HepG2 (cell line): ENCODE data around the gene PSMG4. TPM values are rescaled to one million over a fixed set of nuclear protein-coding genes. Genes with fewer than 3 reads are reported as not detected.

Experiments used
- ATAC-seq: fragments of 200-7000 bp; cut with Tn5 transposase; 3 replicates; pipeline ENCODE4 v1.9.1; 2020; ENCODE audit warnings: mild to moderate bottlenecking, moderate library complexity
- BruUV-seq: library from RNA; stranded (reverse); fragments of 400-500 nt; replicated peaks from 2 replicates; lab custom pipeline; 2021; lab: Mats Ljungman, UMichigan
- CTCF ChIA-PET: fragments of 300-600 bp; formaldehyde crosslinking; extraction: SDS; loops from one replicate; lab custom pipeline; 2021; ENCODE audit warnings: low total read pairs, inconsistent platforms, low intra/inter-chr PET ratio; lab: Yijun Ruan, JAX
- POLR2A ChIA-PET: fragments of 350-600 bp; sonication (Branson Sonifier 250); formaldehyde crosslinking; loops from one replicate; lab custom pipeline; 2020; ENCODE audit warnings: antibody characterized with exemption, inconsistent platforms; lab: Yijun Ruan, JAX
- DNase-seq: peaks from one replicate; pipeline ENCODE4 v3.0.0-alpha.2; 2015; ENCODE audit warnings: low spot score
- FAIRE-seq: peaks from 3 replicates; lab custom pipeline; 2011; peaks lifted over from hg19 to GRCh38; lab: Jason Lieb, UNC
- H2AFZ ChIP-seq: one replicate; pipeline ENCODE4 v1.6.1; 2011; ENCODE audit warnings: low read length, inconsistent platforms
- H3K27ac ChIP-seq: fragments of 300-600 bp; 3 replicates; pipeline ENCODE4 v1.8.0; 2011; ENCODE audit warnings: mixed run types, mild to moderate bottlenecking, mixed read lengths, low read length, inconsistent platforms; ENCODE audit not compliant: insufficient read depth; ENCODE audit errors: extremely low read length
- H3K27me3 ChIP-seq, 2 experiments: fragments of 200-600 bp in 1 of 2; 2 replicates in 1 of 2; 3 replicates in 1 of 2; pipeline versions ENCODE4 v1.6.0 to v1.8.0; 2011; ENCODE audit warnings: low read length in 2 of 2, mild to moderate bottlenecking in 2 of 2, moderate library complexity in 2 of 2, inconsistent platforms in 1 of 2; ENCODE audit not compliant: insufficient read depth in 2 of 2, control insufficient read depth in 1 of 2
- H3K36me3 ChIP-seq, 2 experiments: fragments of 200-600 bp in 1 of 2; replicated peaks in 1 of 2; 2 replicates in 1 of 2; 3 replicates in 1 of 2; pipeline versions ENCODE4 v1.5.1 to v1.8.0; 2011; ENCODE audit warnings: low read length in 2 of 2, inconsistent platforms in 1 of 2; ENCODE audit not compliant: insufficient read depth in 2 of 2, control insufficient read depth in 1 of 2
- H3K4me1 ChIP-seq: 2 replicates; pipeline ENCODE4 v1.5.1; 2012; ENCODE audit warnings: low read length, inconsistent platforms; ENCODE audit not compliant: insufficient read depth
- H3K4me2 ChIP-seq: 2 replicates; pipeline ENCODE4 v1.6.0; 2011; ENCODE audit warnings: low read depth, low read length, inconsistent platforms
- H3K4me3 ChIP-seq, 3 experiments: fragments of 200-600 bp in 1 of 3; sonication (generic), shearing (Covaris generic) in 1 of 3; replicated peaks in 1 of 3; 2 replicates each; pipeline ENCODE4 v1.5.1; 2011 to 2016; ENCODE audit warnings: low read length in 3 of 3, inconsistent platforms in 2 of 3, low read depth in 2 of 3, mild to moderate bottlenecking in 2 of 3, control low read depth in 1 of 3, mixed read lengths in 1 of 3; ENCODE audit not compliant: insufficient read depth in 1 of 3
- H3K79me2 ChIP-seq: one replicate; pipeline ENCODE4 v1.6.1; 2011; ENCODE audit warnings: low read length, inconsistent platforms; ENCODE audit not compliant: insufficient read depth
- H3K9ac ChIP-seq: 2 replicates; pipeline ENCODE4 v1.6.0; 2011; ENCODE audit warnings: mild to moderate bottlenecking, low read depth, low read length, inconsistent platforms; ENCODE audit not compliant: insufficient read depth
- H3K9me3 ChIP-seq: 2 replicates; pipeline ENCODE4 v1.5.1; 2012; ENCODE audit warnings: mild to moderate bottlenecking, low read length
- H4K20me1 ChIP-seq: 2 replicates; pipeline ENCODE4 v1.6.0; 2011; ENCODE audit warnings: inconsistent platforms, mild to moderate bottlenecking, low read length, moderate library complexity; ENCODE audit not compliant: insufficient read depth
- ESRRA ChIP-seq: sonication (generic); formaldehyde crosslinking; IDR thresholded peaks from 2 replicates; pipeline ENCODE4 v1.5.1; 2020; ENCODE audit warnings: mild to moderate bottlenecking, low read depth, missing genetic modification reagents
- HES4 ChIP-seq: sonication (generic); formaldehyde crosslinking; IDR thresholded peaks from 2 replicates; pipeline ENCODE4 v1.9.0; 2021; ENCODE audit warnings: mild to moderate bottlenecking, missing genetic modification reagents, borderline replicate concordance
- HNF4A ChIP-seq: sonication (generic); formaldehyde crosslinking; IDR thresholded peaks from 2 replicates; pipeline ENCODE4 v1.4.0; 2020; ENCODE audit warnings: missing genetic modification reagents
- PITX1 ChIP-seq: sonication (generic); formaldehyde crosslinking; IDR thresholded peaks from 2 replicates; pipeline ENCODE4 v1.5.1; 2020; ENCODE audit warnings: mild to moderate bottlenecking, missing genetic modification reagents
- SOX6 ChIP-seq, 2 experiments: fragments of 450-650 bp in 1 of 2; sonication (generic) in 1 of 2; formaldehyde crosslinking in 1 of 2; IDR thresholded peaks; 2 replicates each; pipeline versions ENCODE4 v1.4.0 to v1.6.1; 2017 to 2020; ENCODE audit warnings: antibody characterized with exemption in 1 of 2, mild to moderate bottlenecking in 1 of 2, missing genetic modification reagents in 1 of 2
- ZNF660 ChIP-seq: sonication (generic); formaldehyde crosslinking; IDR thresholded peaks from 2 replicates; pipeline ENCODE4 v1.5.1; 2020; ENCODE audit warnings: mild to moderate bottlenecking, low read depth, missing genetic modification reagents, borderline replicate concordance
- ZNF879 ChIP-seq: sonication (generic); formaldehyde crosslinking; IDR thresholded peaks from 2 replicates; pipeline ENCODE4 v1.8.1; 2023; ENCODE audit warnings: missing genetic modification reagents
- ZNF883 ChIP-seq: sonication (generic); formaldehyde crosslinking; IDR thresholded peaks from 2 replicates; pipeline ENCODE4 v1.5.1; 2020; ENCODE audit warnings: mild to moderate bottlenecking, missing genetic modification reagents; ENCODE audit errors: not compliant biosample characterization
- WGBS: methylation state at CpG from one replicate; pipeline ENCODE4 v1.1.6; 2017; ENCODE audit warnings: low lambda C conversion rate; 5-methylcytosine and 5-hydroxymethylcytosine counted together
- in situ Hi-C: cut with HindIII; loops from 2 replicates; pipeline ENCODE4 v1.10.0; 2017; ENCODE audit warnings: low pct_unique_long_range_greater_than_20kb; ENCODE audit not compliant: extremely low pct_ligation_motif_present
- intact Hi-C: fragments of 100-400 bp; cut with micrococcal nuclease; formaldehyde crosslinking; loops from one replicate; pipeline ENCODE4 v1.10.0; 2022; ENCODE audit not compliant: unreplicated experiment
- polyA plus RNA-seq, 8 experiments: library from polyadenylated mRNA; depleted of rRNA in 3 of 8; stranded (reverse) in 7 of 8; unstranded in 1 of 8; fragments of >200 nt; fragmentation: Illumina TruSeq in 4 of 8; extraction: Trizol in 4 of 8; gene quantifications; 2 replicates each; pipeline versions ENCODE4 v1.2.1 to v1.2.3, GENCODE V29; 2011 to 2016; ENCODE audit warnings: low read depth in 4 of 8, missing spikeins in 1 of 8, mixed read lengths in 1 of 8; ENCODE audit not compliant: insufficient read depth in 1 of 8
- total RNA-seq, 5 experiments: library from RNA; depleted of rRNA; stranded (reverse); fragments of >200 nt; fragmentation: Illumina TruSeq; extraction: Trizol; gene quantifications; 2 replicates each; pipeline ENCODE4 v1.2.3, GENCODE V29; 2016; ENCODE audit warnings: low read depth in 1 of 5
- TF ChIP-seq, protein P1 (sequence below): sonication (generic); formaldehyde crosslinking; IDR thresholded peaks from 2 replicates; pipeline ENCODE4 v1.9.0; 2022; ENCODE audit warnings: low read depth, missing genetic modification reagents
- TF ChIP-seq, protein P2 (sequence below): sonication (generic); formaldehyde crosslinking; conservative IDR thresholded peaks from 2 replicates; pipeline ENCODE4 v1.4.0; 2020; ENCODE audit warnings: missing genetic modification reagents
- TF ChIP-seq, protein P3 (sequence below): sonication (generic); formaldehyde crosslinking; IDR thresholded peaks from 2 replicates; pipeline ENCODE4 v1.5.1; 2020; ENCODE audit warnings: missing genetic modification reagents, mild to moderate bottlenecking, borderline replicate concordance
- TF ChIP-seq, protein P4 (sequence below): sonication (generic); formaldehyde crosslinking; IDR thresholded peaks from 2 replicates; pipeline ENCODE4 v1.5.1; 2020; ENCODE audit warnings: mild to moderate bottlenecking, missing genetic modification reagents, moderate library complexity

Gene PSMG4
- total and polyA plus RNA-seq, 2 of the 13 experiments (the other 11 are each of a cell fraction or from before 2014, with no cell fraction given) = 28.5 to 32.8 TPM

DNA sequence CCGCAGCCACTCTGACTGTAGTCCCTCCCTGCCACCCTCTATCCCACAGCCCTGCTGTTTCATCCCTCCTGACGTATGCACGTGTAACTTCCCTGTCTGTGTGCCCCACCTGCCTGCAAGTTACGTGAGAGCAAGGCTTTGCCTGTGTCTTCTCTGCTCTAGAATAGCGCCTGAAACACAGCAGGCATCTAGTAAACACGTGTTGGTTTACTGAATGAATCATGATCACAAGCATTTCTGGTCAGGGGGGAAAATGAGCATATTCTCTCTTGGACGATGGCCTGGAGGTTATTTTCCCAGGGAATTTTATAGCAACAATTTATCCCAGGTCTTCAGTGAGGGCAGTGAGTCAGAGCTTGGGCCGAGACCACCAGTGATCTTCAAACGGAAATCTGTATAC, 38.3 kb downstream of the PSMG4 start (continued):
- no peak for TF ChIP-seq ZNF883 (CRISPR knock-in tag)
- no peak for TF ChIP-seq ZNF879 (CRISPR knock-in tag)
- TF ChIP-seq, protein P1, sequence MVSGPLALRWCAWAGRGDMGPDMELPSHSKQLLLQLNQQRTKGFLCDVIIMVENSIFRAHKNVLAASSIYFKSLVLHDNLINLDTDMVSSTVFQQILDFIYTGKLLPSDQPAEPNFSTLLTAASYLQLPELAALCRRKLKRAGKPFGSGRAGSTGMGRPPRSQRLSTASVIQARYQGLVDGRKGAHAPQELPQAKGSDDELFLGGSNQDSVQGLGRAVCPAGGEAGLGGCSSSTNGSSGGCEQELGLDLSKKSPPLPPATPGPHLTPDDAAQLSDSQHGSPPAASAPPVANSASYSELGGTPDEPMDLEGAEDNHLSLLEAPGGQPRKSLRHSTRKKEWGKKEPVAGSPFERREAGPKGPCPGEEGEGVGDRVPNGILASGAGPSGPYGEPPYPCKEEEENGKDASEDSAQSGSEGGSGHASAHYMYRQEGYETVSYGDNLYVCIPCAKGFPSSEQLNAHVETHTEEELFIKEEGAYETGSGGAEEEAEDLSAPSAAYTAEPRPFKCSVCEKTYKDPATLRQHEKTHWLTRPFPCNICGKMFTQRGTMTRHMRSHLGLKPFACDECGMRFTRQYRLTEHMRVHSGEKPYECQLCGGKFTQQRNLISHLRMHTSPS (CRISPR knock-in tag) = no peak
- TF ChIP-seq, protein P2, sequence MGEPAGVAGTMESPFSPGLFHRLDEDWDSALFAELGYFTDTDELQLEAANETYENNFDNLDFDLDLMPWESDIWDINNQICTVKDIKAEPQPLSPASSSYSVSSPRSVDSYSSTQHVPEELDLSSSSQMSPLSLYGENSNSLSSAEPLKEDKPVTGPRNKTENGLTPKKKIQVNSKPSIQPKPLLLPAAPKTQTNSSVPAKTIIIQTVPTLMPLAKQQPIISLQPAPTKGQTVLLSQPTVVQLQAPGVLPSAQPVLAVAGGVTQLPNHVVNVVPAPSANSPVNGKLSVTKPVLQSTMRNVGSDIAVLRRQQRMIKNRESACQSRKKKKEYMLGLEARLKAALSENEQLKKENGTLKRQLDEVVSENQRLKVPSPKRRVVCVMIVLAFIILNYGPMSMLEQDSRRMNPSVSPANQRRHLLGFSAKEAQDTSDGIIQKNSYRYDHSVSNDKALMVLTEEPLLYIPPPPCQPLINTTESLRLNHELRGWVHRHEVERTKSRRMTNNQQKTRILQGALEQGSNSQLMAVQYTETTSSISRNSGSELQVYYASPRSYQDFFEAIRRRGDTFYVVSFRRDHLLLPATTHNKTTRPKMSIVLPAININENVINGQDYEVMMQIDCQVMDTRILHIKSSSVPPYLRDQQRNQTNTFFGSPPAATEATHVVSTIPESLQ (CRISPR knock-in tag) = no peak
- TF ChIP-seq, all 625 proteins: peak for 0

DNA sequence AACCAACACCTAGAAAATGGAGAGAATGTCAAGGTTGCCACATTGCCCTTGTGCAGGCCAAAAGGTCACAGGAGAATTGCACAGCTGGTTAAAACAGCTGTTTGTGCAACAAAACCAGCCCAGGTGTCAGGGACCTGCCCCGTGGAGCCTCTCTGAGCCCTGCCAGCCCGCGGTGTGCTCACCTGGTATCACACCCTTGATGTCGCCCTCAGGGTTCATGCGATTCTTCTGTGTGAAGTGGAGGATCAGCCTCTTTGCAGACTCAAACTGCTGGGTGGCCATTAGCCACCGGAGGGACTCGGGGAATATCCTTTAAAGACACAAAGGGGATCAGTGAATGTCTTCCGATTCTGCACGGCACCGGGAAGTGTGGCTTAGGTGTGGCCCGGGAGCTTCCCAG, 39.2 kb downstream of the PSMG4 start:
- POLR2A ChIA-PET = no interaction called here
- no peak overlapping the region for H3K27ac ChIP-seq
- in situ Hi-C loops = loop anchor here (25.0 kb wide), 1 partner anchor 689 kb away; no protein-coding TSS in a partner anchor
- TF ChIP-seq SOX6 (IDR thresholded peaks at IDR 0.05) (no peak), SOX6 (CRISPR knock-in tag; IDR thresholded peaks at IDR 0.05) (0 out of 2 replicates have a peak, but pooled peaks have one; percentile 3), HNF4A (0 out of 2 replicates have a peak, but pooled peaks have one; percentile 6), HES4 (CRISPR knock-in tag) (no peak), PITX1 (CRISPR knock-in tag) (no peak), ZNF660 (CRISPR knock-in tag) (no peak), ESRRA (CRISPR knock-in tag) (peak; percentile 45; the same call in 1 of the 2 replicates)
- TF ChIP-seq, protein P3, sequence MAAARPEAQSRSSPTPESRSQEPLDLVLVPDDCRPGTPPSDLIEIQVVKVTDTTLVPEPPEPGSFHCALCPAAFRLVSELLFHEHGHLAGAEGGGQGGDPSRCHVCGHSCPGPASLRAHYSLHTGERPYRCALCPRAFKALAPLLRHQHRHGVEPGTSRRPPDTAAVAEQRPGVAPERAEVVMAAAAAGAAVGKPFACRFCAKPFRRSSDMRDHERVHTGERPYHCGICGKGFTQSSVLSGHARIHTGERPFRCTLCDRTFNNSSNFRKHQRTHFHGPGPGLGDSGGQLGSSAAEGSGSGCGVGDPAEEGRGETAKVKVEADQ (CRISPR knock-in tag) = no peak
- TF ChIP-seq, protein P4, sequence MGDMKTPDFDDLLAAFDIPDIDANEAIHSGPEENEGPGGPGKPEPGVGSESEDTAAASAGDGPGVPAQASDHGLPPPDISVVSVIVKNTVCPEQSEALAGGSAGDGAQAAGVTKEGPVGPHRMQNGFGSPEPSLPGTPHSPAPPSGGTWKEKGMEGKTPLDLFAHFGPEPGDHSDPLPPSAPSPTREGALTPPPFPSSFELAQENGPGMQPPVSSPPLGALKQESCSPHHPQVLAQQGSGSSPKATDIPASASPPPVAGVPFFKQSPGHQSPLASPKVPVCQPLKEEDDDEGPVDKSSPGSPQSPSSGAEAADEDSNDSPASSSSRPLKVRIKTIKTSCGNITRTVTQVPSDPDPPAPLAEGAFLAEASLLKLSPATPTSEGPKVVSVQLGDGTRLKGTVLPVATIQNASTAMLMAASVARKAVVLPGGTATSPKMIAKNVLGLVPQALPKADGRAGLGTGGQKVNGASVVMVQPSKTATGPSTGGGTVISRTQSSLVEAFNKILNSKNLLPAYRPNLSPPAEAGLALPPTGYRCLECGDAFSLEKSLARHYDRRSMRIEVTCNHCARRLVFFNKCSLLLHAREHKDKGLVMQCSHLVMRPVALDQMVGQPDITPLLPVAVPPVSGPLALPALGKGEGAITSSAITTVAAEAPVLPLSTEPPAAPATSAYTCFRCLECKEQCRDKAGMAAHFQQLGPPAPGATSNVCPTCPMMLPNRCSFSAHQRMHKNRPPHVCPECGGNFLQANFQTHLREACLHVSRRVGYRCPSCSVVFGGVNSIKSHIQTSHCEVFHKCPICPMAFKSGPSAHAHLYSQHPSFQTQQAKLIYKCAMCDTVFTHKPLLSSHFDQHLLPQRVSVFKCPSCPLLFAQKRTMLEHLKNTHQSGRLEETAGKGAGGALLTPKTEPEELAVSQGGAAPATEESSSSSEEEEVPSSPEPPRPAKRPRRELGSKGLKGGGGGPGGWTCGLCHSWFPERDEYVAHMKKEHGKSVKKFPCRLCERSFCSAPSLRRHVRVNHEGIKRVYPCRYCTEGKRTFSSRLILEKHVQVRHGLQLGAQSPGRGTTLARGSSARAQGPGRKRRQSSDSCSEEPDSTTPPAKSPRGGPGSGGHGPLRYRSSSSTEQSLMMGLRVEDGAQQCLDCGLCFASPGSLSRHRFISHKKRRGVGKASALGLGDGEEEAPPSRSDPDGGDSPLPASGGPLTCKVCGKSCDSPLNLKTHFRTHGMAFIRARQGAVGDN = peak; percentile 40

More for the DNA sequence above, 39.2 kb downstream of the PSMG4 start:
- WGBS = 92% methylated on average over 11 of the region's 11 CpGs
- no peaks in the 10 kb centered on the region for H3K79me2 ChIP-seq
- ATAC-seq = no peak
- intact Hi-C loops = loop anchor here (5.0 kb wide), 1 partner anchor 154 kb away; no protein-coding TSS in a partner anchor
- no TSS peak for BruUV-seq
- no peak overlapping the region for H2AFZ ChIP-seq
- DNase-seq = no peak
- CTCF ChIA-PET = no interaction called here
- FAIRE-seq = no peak
- H3K27me3 ChIP-seq = no peaks in the 10 kb centered on the region
- H3K4me3 ChIP-seq = no peak overlapping the region
- H3K9ac ChIP-seq = no peak overlapping the region
- no peak overlapping the region for H3K4me2 ChIP-seq
- no peaks in the 10 kb centered on the region for H4K20me1 ChIP-seq
- peaks cover 11% of the 10 kb centered on the region for H3K4me1 ChIP-seq
- H3K9me3 ChIP-seq = no peaks in the 10 kb centered on the region
- H3K36me3 ChIP-seq = peaks cover 35 to 65% of the 10 kb centered on the region in 2 experiments
